HepG2 (cell line): Measurements from ENCODE around the gene LMOD1. TPM values are rescaled to one million over a fixed set of nuclear protein-coding genes. Genes with fewer than 3 reads are reported as not detected.

ENCODE experiments used
- KDM5A ChIP-seq: fragments of 200-600 bp; sonication (generic); IDR thresholded peaks from 2 replicates; pipeline ENCODE4 v1.7.0; 2018; ENCODE audit warnings: antibody characterized with exemption, mild to moderate bottlenecking, low read length, borderline replicate concordance
- LCORL ChIP-seq, 2 experiments: fragments of 450-650 bp in 1 of 2; sonication (generic) in 1 of 2; formaldehyde crosslinking in 1 of 2; IDR thresholded peaks; 2 replicates each; pipeline versions ENCODE4 v1.5.0 to v1.6.1; 2017 to 2020; ENCODE audit warnings: antibody characterized with exemption in 1 of 2, missing genetic modification reagents in 1 of 2
- MTF2 ChIP-seq: sonication (generic); formaldehyde crosslinking; IDR thresholded peaks from 2 replicates; pipeline ENCODE4 v1.5.0; 2020; ENCODE audit warnings: missing genetic modification reagents, borderline replicate concordance
- NFE2 ChIP-seq: sonication (generic); formaldehyde crosslinking; IDR thresholded peaks from 2 replicates; pipeline ENCODE4 v1.4.0; 2020; ENCODE audit warnings: missing genetic modification reagents
- NFYB ChIP-seq: sonication (generic); formaldehyde crosslinking; IDR thresholded peaks from 2 replicates; pipeline ENCODE4 v1.4.0; 2020; ENCODE audit warnings: missing genetic modification reagents
- NFYC ChIP-seq: IDR thresholded peaks from 2 replicates; pipeline ENCODE4 v1.6.1; 2016; ENCODE audit warnings: missing genetic modification reagents, missing compliant biosample characterization
- NRL ChIP-seq: sonication (generic); formaldehyde crosslinking; IDR thresholded peaks from 2 replicates; pipeline ENCODE4 v1.5.0; 2020; ENCODE audit warnings: missing genetic modification reagents, mild to moderate bottlenecking, moderate library complexity, borderline replicate concordance
- PHF21A ChIP-seq: sonication (generic); formaldehyde crosslinking; IDR thresholded peaks from 2 replicates; pipeline ENCODE4 v1.5.0; 2020; ENCODE audit warnings: mild to moderate bottlenecking, missing genetic modification reagents
- SAP130 ChIP-seq: IDR thresholded peaks from 2 replicates; pipeline ENCODE4 v1.6.1; 2016; ENCODE audit warnings: low read depth
- SP140L ChIP-seq: sonication (generic); formaldehyde crosslinking; IDR thresholded peaks from 2 replicates; pipeline ENCODE4 v1.4.0; 2020; ENCODE audit warnings: missing genetic modification reagents, borderline replicate concordance
- SP2 ChIP-seq: sonication (generic); formaldehyde crosslinking; IDR thresholded peaks from 2 replicates; pipeline ENCODE4 v1.5.1; 2020; ENCODE audit warnings: mild to moderate bottlenecking, missing genetic modification reagents
- SRSF1 ChIP-seq: fragments of 200-400 bp; formaldehyde crosslinking; optimal IDR thresholded peaks from 2 replicates; pipeline ENCODE3; 2017; ENCODE audit warnings: mild to moderate bottlenecking, low read depth, low read length, moderate library complexity
- TAF15 ChIP-seq: fragments of 200-400 bp; formaldehyde crosslinking; IDR thresholded peaks from one replicate; pipeline ENCODE4 v1.6.1; 2018; ENCODE audit warnings: mild to moderate bottlenecking, low read depth, low read length; ENCODE audit not compliant: poor library complexity, severe bottlenecking
- ZC3H13 ChIP-seq: sonication (generic); formaldehyde crosslinking; IDR thresholded peaks from 2 replicates; pipeline ENCODE4 v1.8.1; 2023; ENCODE audit warnings: mild to moderate bottlenecking, missing genetic modification reagents, moderate library complexity
- ZNF292 ChIP-seq: sonication (generic); formaldehyde crosslinking; IDR thresholded peaks from 2 replicates; pipeline ENCODE4 v1.8.1; 2022; ENCODE audit warnings: mild to moderate bottlenecking, low read depth, missing genetic modification reagents, borderline replicate concordance
- polyA plus RNA-seq, 8 experiments: library from polyadenylated mRNA; depleted of rRNA in 3 of 8; stranded (reverse) in 7 of 8; unstranded in 1 of 8; fragments of >200 nt; fragmentation: Illumina TruSeq in 4 of 8; extraction: Trizol in 4 of 8; gene quantifications; 2 replicates each; pipeline versions ENCODE4 v1.2.1 to v1.2.3, GENCODE V29; 2011 to 2016; ENCODE audit warnings: low read depth in 4 of 8, missing spikeins in 1 of 8, mixed read lengths in 1 of 8; ENCODE audit not compliant: insufficient read depth in 1 of 8
- total RNA-seq, 5 experiments: library from RNA; depleted of rRNA; stranded (reverse); fragments of >200 nt; fragmentation: Illumina TruSeq; extraction: Trizol; gene quantifications; 2 replicates each; pipeline ENCODE4 v1.2.3, GENCODE V29; 2016; ENCODE audit warnings: low read depth in 1 of 5
- TF ChIP-seq, protein P1 (sequence below): sonication (generic); formaldehyde crosslinking; IDR thresholded peaks from 2 replicates; pipeline ENCODE4 v1.8.0; 2022; ENCODE audit warnings: missing genetic modification reagents, mild to moderate bottlenecking, inconsistent platforms, borderline replicate concordance
- TF ChIP-seq, protein P2 (sequence below): sonication (generic); formaldehyde crosslinking; IDR thresholded peaks from 2 replicates; pipeline ENCODE4 v1.5.0; 2020; ENCODE audit warnings: mild to moderate bottlenecking, missing genetic modification reagents
- TF ChIP-seq, protein P3 (sequence below): sonication (generic); formaldehyde crosslinking; IDR thresholded peaks from 2 replicates; pipeline ENCODE4 v1.4.0; 2020; ENCODE audit warnings: low read depth, mild to moderate bottlenecking, missing genetic modification reagents
- TF ChIP-seq, protein P4 (sequence below): sonication (generic); formaldehyde crosslinking; IDR thresholded peaks from 2 replicates; pipeline ENCODE4 v1.5.0; 2020; ENCODE audit warnings: mild to moderate bottlenecking, missing genetic modification reagents, borderline replicate concordance

LMOD1 gene
- total and polyA plus RNA-seq, 2 of the 13 experiments (the other 11 are each of a cell fraction or from before 2014, with no cell fraction given) = not detected

DNA sequence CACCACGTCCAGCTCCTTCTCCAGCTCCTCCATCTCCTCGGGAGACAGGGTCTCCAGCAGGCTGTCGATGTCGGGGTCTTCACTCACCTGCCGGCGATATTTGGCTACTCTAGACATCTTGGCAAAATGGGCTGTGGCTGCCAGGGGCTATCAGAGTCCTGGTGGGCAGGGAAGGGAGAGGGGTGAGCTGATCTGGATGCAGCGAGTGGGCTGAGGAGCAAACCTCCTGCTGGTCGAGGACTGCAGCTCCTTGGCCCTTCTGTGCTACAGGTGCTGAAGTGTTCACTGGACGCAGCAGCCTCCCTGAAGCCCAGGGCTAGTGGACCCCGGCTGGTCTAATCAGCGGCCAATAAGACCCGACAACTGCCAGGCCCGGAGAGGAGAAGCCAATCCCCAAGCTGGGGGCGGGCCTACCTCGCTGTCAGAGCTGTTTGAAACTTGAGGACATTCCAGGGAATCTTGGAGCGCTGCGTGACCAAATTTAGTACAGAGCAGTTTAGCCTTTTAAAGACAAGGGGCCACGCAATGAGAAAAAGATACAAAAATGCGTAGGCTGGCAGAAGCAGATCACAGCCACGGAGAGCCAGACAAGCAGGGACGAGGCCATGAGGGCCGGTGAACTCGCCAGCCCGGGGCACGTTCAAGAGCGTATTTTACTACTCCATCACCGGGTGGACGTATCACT, at the start of gene LMOD1 (continued):
- TF ChIP-seq, protein P1, sequence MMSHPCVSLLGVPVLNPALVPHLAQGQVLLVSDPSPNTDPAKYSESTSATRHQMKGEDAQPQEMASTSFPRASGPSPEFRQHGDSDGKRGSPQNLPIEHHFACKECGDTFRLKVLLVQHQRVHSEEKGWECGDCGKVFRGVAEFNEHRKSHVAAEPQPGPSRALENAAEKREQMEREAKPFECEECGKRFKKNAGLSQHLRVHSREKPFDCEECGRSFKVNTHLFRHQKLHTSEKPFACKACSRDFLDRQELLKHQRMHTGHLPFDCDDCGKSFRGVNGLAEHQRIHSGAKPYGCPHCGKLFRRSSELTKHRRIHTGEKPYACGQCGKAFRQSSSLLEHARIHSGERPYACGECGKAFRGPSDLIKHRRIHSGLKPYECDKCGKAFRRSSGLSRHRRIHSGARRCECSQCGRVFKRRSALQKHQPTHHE (CRISPR knock-in tag) = no peak
- TF ChIP-seq NFYC (CRISPR knock-in tag) (peak; percentile 75), NRL (peak; percentile 44; the same call in 1 of the 2 replicates), SAP130 (peak; percentile 36; the same call in 1 of the 2 replicates), PHF21A (CRISPR knock-in tag) (0 out of 2 replicates have a peak, but pooled peaks have one; percentile 27), NFE2 (CRISPR knock-in tag) (no peak), TAF15 (no peak), NFYB (CRISPR knock-in tag) (peak; percentile 81), KDM5A (no peak), ZC3H13 (no peak), MTF2 (no peak), SRSF1 (peak; percentile 33), SP140L (CRISPR knock-in tag) (no peak), SP2 (CRISPR knock-in tag) (peak; percentile 83), ZNF292 (CRISPR knock-in tag) (no peak), LCORL (IDR thresholded peaks at IDR 0.05) (no peak), LCORL (CRISPR knock-in tag; IDR thresholded peaks at IDR 0.05) (no peak)
- TF ChIP-seq, protein P2, sequence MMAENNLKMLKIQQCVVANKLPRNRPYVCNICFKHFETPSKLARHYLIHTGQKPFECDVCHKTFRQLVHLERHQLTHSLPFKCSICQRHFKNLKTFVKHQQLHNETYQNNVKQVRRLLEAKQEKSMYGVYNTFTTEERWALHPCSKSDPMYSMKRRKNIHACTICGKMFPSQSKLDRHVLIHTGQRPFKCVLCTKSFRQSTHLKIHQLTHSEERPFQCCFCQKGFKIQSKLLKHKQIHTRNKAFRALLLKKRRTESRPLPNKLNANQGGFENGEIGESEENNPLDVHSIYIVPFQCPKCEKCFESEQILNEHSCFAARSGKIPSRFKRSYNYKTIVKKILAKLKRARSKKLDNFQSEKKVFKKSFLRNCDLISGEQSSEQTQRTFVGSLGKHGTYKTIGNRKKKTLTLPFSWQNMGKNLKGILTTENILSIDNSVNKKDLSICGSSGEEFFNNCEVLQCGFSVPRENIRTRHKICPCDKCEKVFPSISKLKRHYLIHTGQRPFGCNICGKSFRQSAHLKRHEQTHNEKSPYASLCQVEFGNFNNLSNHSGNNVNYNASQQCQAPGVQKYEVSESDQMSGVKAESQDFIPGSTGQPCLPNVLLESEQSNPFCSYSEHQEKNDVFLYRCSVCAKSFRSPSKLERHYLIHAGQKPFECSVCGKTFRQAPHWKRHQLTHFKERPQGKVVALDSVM (CRISPR knock-in tag) = no peak
- TF ChIP-seq, protein P3, sequence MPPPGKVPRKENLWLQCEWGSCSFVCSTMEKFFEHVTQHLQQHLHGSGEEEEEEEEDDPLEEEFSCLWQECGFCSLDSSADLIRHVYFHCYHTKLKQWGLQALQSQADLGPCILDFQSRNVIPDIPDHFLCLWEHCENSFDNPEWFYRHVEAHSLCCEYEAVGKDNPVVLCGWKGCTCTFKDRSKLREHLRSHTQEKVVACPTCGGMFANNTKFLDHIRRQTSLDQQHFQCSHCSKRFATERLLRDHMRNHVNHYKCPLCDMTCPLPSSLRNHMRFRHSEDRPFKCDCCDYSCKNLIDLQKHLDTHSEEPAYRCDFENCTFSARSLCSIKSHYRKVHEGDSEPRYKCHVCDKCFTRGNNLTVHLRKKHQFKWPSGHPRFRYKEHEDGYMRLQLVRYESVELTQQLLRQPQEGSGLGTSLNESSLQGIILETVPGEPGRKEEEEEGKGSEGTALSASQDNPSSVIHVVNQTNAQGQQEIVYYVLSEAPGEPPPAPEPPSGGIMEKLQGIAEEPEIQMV (CRISPR knock-in tag) = 0 out of 2 replicates have a peak, but pooled peaks have one; percentile 16
- TF ChIP-seq, protein P4, sequence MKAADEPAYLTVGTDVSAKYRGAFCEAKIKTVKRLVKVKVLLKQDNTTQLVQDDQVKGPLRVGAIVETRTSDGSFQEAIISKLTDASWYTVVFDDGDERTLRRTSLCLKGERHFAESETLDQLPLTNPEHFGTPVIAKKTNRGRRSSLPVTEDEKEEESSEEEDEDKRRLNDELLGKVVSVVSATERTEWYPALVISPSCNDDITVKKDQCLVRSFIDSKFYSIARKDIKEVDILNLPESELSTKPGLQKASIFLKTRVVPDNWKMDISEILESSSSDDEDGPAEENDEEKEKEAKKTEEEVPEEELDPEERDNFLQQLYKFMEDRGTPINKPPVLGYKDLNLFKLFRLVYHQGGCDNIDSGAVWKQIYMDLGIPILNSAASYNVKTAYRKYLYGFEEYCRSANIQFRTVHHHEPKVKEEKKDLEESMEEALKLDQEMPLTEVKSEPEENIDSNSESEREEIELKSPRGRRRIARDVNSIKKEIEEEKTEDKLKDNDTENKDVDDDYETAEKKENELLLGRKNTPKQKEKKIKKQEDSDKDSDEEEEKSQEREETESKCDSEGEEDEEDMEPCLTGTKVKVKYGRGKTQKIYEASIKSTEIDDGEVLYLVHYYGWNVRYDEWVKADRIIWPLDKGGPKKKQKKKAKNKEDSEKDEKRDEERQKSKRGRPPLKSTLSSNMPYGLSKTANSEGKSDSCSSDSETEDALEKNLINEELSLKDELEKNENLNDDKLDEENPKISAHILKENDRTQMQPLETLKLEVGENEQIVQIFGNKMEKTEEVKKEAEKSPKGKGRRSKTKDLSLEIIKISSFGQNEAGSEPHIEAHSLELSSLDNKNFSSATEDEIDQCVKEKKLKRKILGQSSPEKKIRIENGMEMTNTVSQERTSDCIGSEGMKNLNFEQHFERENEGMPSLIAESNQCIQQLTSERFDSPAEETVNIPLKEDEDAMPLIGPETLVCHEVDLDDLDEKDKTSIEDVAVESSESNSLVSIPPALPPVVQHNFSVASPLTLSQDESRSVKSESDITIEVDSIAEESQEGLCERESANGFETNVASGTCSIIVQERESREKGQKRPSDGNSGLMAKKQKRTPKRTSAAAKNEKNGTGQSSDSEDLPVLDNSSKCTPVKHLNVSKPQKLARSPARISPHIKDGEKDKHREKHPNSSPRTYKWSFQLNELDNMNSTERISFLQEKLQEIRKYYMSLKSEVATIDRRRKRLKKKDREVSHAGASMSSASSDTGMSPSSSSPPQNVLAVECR (CRISPR knock-in tag) = peak; percentile 44; the same call in 1 of the 2 replicates
